H1 (cell line): ENCODE results near the gene GPC6. TPM values are rescaled to one million over a fixed set of nuclear protein-coding genes. Genes with fewer than 3 reads are reported as not detected.

ENCODE experiments used
- CTCF ChIA-PET: fragments of 300-600 bp; sonication (Branson Sonifier 250); formaldehyde crosslinking; loops from one replicate; lab custom pipeline; 2021; ENCODE audit not compliant: partially characterized antibody; lab: Charles Lee
- POLR2A ChIA-PET: fragments of 300-600 bp; sonication (Branson Sonifier 250); formaldehyde crosslinking; loops from one replicate; lab custom pipeline; 2021; ENCODE audit warnings: inconsistent platforms; ENCODE audit not compliant: partially characterized antibody; lab: Charles Lee
- DNase-seq, 2 experiments: peaks; one replicate each; pipeline versions ENCODE4 v3.0.0 to v3.0.0-alpha.2; 2010 to 2022; ENCODE audit warnings: low spot score in 2 of 2, low read depth in 1 of 2, mixed read lengths in 1 of 2
- FAIRE-seq: peaks from 2 replicates; lab custom pipeline; 2011; peaks lifted over from hg19 to GRCh38; lab: Jason Lieb, UNC
- H2AFZ ChIP-seq: 2 replicates; pipeline ENCODE4 v1.8.1; 2012; ENCODE audit warnings: low read length, inconsistent platforms
- H2AK5ac ChIP-seq: 2 replicates; pipeline ENCODE4 v1.6.1; 2013; ENCODE audit warnings: low read depth, low read length
- H2BK120ac ChIP-seq: replicated peaks from 2 replicates; pipeline ENCODE3; 2013; ENCODE audit warnings: low read depth, low read length, inconsistent platforms
- H2BK12ac ChIP-seq: 2 replicates; pipeline ENCODE4 v1.6.1; 2013; ENCODE audit warnings: low read depth, low read length
- H2BK15ac ChIP-seq: 2 replicates; pipeline ENCODE4 v1.6.1; 2013; ENCODE audit warnings: low read length
- H2BK20ac ChIP-seq: 2 replicates; pipeline ENCODE4 v1.6.1; 2013; ENCODE audit warnings: low read length
- H2BK5ac ChIP-seq: 2 replicates; pipeline ENCODE4 v1.6.1; 2013; ENCODE audit warnings: low read depth, low read length
- H3K14ac ChIP-seq: 2 replicates; pipeline ENCODE4 v1.6.1; 2013; ENCODE audit warnings: inconsistent platforms; ENCODE audit not compliant: insufficient read length
- H3K18ac ChIP-seq: 2 replicates; pipeline ENCODE4 v1.6.1; 2013; ENCODE audit warnings: low read length; ENCODE audit errors: extremely low read depth
- H3K23ac ChIP-seq: 2 replicates; pipeline ENCODE4 v1.6.1; 2013; ENCODE audit warnings: inconsistent platforms; ENCODE audit not compliant: insufficient read length
- H3K23me2 ChIP-seq: 2 replicates; pipeline ENCODE4 v1.6.1; 2013; ENCODE audit warnings: low read depth, low read length
- H3K27ac ChIP-seq: 2 replicates; pipeline ENCODE4 v1.6.1; 2011; ENCODE audit warnings: low read depth, low read length, inconsistent platforms
- H3K27me3 ChIP-seq, 4 experiments: replicated peaks in 1 of 4; 1 replicate in 1 of 4; 2 replicates in 3 of 4; pipeline versions ENCODE4 v1.6.1 to v1.8.1; 2011 to 2013; ENCODE audit warnings: low read length in 3 of 4, mild to moderate bottlenecking in 3 of 4, inconsistent platforms in 2 of 4, mixed read lengths in 2 of 4, moderate library complexity in 1 of 4; ENCODE audit not compliant: control insufficient read depth in 3 of 4, insufficient read depth in 3 of 4; ENCODE audit errors: extremely low read depth in 1 of 4
- H3K36me3 ChIP-seq, 4 experiments: 2 replicates each; pipeline versions ENCODE4 v1.6.1 to v1.8.1; 2011 to 2013; ENCODE audit warnings: mild to moderate bottlenecking in 4 of 4, low read length in 3 of 4, moderate library complexity in 2 of 4, control low read depth in 1 of 4, inconsistent platforms in 1 of 4; ENCODE audit not compliant: insufficient read depth in 4 of 4, control insufficient read depth in 2 of 4
- H3K4ac ChIP-seq: replicated peaks from 2 replicates; pipeline ENCODE3; 2013; ENCODE audit warnings: low read length, low read depth, mixed read lengths, inconsistent platforms; ENCODE audit not compliant: insufficient read length
- H3K4me1 ChIP-seq, 4 experiments: replicated peaks in 1 of 4; 1 replicate in 1 of 4; 2 replicates in 3 of 4; pipeline versions ENCODE4 v1.6.1 to v1.8.1; 2011 to 2013; ENCODE audit warnings: low read length in 3 of 4, inconsistent platforms in 2 of 4, mixed read lengths in 1 of 4; ENCODE audit not compliant: insufficient read depth in 4 of 4, control insufficient read depth in 3 of 4
- H3K4me2 ChIP-seq, 2 experiments: 2 replicates each; pipeline versions ENCODE4 v1.6.1 to v1.8.1; 2011 to 2013; ENCODE audit warnings: low read depth in 2 of 2, low read length in 2 of 2, control low read depth in 1 of 2, inconsistent platforms in 1 of 2, mild to moderate bottlenecking in 1 of 2; ENCODE audit not compliant: insufficient read depth in 1 of 2
- H3K4me3 ChIP-seq, 4 experiments: fragments of 200-600, 300-600 bp in 1 of 4; sonication (generic), shearing (Covaris generic), sonication (Bioruptor Twin) in 1 of 4; 2 replicates each; pipeline versions ENCODE4 v1.5.1 to v1.8.1; 2011 to 2016; ENCODE audit warnings: low read length in 4 of 4, low read depth in 3 of 4, control low read depth in 2 of 4, inconsistent platforms in 2 of 4, mild to moderate bottlenecking in 2 of 4, mixed read lengths in 1 of 4, moderate library complexity in 1 of 4; ENCODE audit not compliant: insufficient read depth in 2 of 4; ENCODE audit errors: extremely low read depth in 1 of 4
- H3K56ac ChIP-seq: replicated peaks from 2 replicates; pipeline ENCODE3; 2013; ENCODE audit warnings: low read depth, mild to moderate bottlenecking, mixed read lengths, low read length, inconsistent platforms; ENCODE audit not compliant: insufficient read length
- H3K79me1 ChIP-seq: 2 replicates; pipeline ENCODE4 v1.6.1; 2013; ENCODE audit warnings: low read depth, low read length, control low read depth
- H3K79me2 ChIP-seq, 2 experiments: 2 replicates each; pipeline versions ENCODE4 v1.6.1 to v1.8.1; 2012 to 2013; ENCODE audit warnings: low read length in 2 of 2, mild to moderate bottlenecking in 2 of 2, inconsistent platforms in 1 of 2; ENCODE audit not compliant: insufficient read depth in 2 of 2, control insufficient read depth in 1 of 2
- H3K9ac ChIP-seq, 4 experiments: replicated peaks in 1 of 4; 1 replicate in 1 of 4; 2 replicates in 3 of 4; pipeline versions ENCODE4 v1.6.1 to v1.8.1; 2011 to 2013; ENCODE audit warnings: low read depth in 3 of 4, low read length in 3 of 4, control low read depth in 2 of 4, mild to moderate bottlenecking in 2 of 4, moderate library complexity in 2 of 4, inconsistent platforms in 1 of 4; ENCODE audit errors: extremely low read depth in 1 of 4
- H3K9me3 ChIP-seq, 2 experiments: 2 replicates each; pipeline versions ENCODE4 v1.6.1 to v1.8.1; 2012 to 2013; ENCODE audit warnings: mild to moderate bottlenecking in 2 of 2, moderate library complexity in 2 of 2, control low read depth in 1 of 2, inconsistent platforms in 1 of 2, low read depth in 1 of 2, low read length in 1 of 2, mixed read lengths in 1 of 2; ENCODE audit not compliant: insufficient read depth in 2 of 2
- H4K20me1 ChIP-seq, 2 experiments: replicated peaks in 1 of 2; 2 replicates each; pipeline versions ENCODE3 to v1.8.1; 2011 to 2013; ENCODE audit warnings: inconsistent platforms in 2 of 2, low read length in 2 of 2, mild to moderate bottlenecking in 1 of 2; ENCODE audit not compliant: insufficient read depth in 2 of 2, control insufficient read depth in 1 of 2
- H4K5ac ChIP-seq: 2 replicates; pipeline ENCODE4 v1.6.1; 2013; ENCODE audit warnings: low read length, low read depth, mixed read lengths, inconsistent platforms; ENCODE audit not compliant: insufficient read length
- H4K8ac ChIP-seq: 2 replicates; pipeline ENCODE4 v1.8.0; 2013; ENCODE audit warnings: mild to moderate bottlenecking, moderate library complexity, low read length, inconsistent platforms; ENCODE audit not compliant: insufficient read depth; ENCODE audit errors: extremely low read depth
- H4K91ac ChIP-seq: replicated peaks from 2 replicates; pipeline ENCODE3; 2013; ENCODE audit warnings: low read length, mixed read lengths, inconsistent platforms; ENCODE audit not compliant: insufficient read length
- ASH2L ChIP-seq: fragments of 200-600, 300-600 bp; sonication (generic); IDR thresholded peaks from one replicate; pipeline ENCODE4 v1.7.1; 2017; ENCODE audit warnings: low read length
- EZH2 ChIP-seq: fragments of 200-600 bp; sonication (generic); IDR thresholded peaks from 2 replicates; pipeline ENCODE4 v1.7.1; 2012; ENCODE audit warnings: low read depth, mild to moderate bottlenecking, moderate library complexity, low read length, inconsistent platforms; ENCODE audit not compliant: severe bottlenecking
- KDM4A ChIP-seq: IDR thresholded peaks from one replicate; pipeline ENCODE4 v1.7.1; 2012; ENCODE audit warnings: low read depth, mild to moderate bottlenecking, moderate library complexity, low read length, inconsistent platforms; ENCODE audit not compliant: severe bottlenecking
- NANOG ChIP-seq: IDR thresholded peaks from 2 replicates; pipeline ENCODE4 v1.6.1; 2011; ENCODE audit warnings: low read length, low read depth, mild to moderate bottlenecking, inconsistent platforms; ENCODE audit not compliant: insufficient read depth, poor library complexity, severe bottlenecking
- RAD21 ChIP-seq, 2 experiments: IDR thresholded peaks in 1 of 2; conservative IDR thresholded peaks in 1 of 2; 2 replicates each; pipeline ENCODE4 v1.6.1; 2011; ENCODE audit warnings: low read depth in 2 of 2, low read length in 2 of 2, improper control_type of control experiment in 1 of 2, inconsistent platforms in 1 of 2, mild to moderate bottlenecking in 1 of 2, moderate library complexity in 1 of 2
- SIN3A ChIP-seq, 2 experiments: IDR thresholded peaks in 1 of 2; conservative IDR thresholded peaks in 1 of 2; 2 replicates each; pipeline ENCODE4 v1.6.1; 2011 to 2012; ENCODE audit warnings: low read length in 2 of 2, improper control_type of control experiment in 1 of 2, low read depth in 1 of 2, mild to moderate bottlenecking in 1 of 2
- SRF ChIP-seq: IDR thresholded peaks from 2 replicates; pipeline ENCODE4 v1.6.1; 2011; ENCODE audit warnings: mild to moderate bottlenecking, low read depth, low read length, moderate library complexity
- TAF1 ChIP-seq: IDR thresholded peaks from 2 replicates; pipeline ENCODE4 v1.6.1; 2011; ENCODE audit warnings: mild to moderate bottlenecking, low read depth, low read length
- TCF12 ChIP-seq: IDR thresholded peaks from 2 replicates; pipeline ENCODE4 v1.6.1; 2011; ENCODE audit warnings: low read depth, mild to moderate bottlenecking, low read length
- TEAD4 ChIP-seq: IDR thresholded peaks from 2 replicates; pipeline ENCODE4 v1.6.1; 2012; ENCODE audit warnings: low read depth, low read length, inconsistent platforms, mixed read lengths
- ZNF274 ChIP-seq: IDR thresholded peaks from 2 replicates; pipeline ENCODE4 v1.7.0; 2012; ENCODE audit warnings: low read length, borderline replicate concordance; ENCODE audit errors: extremely low read depth
- polyA plus RNA-seq, 7 experiments: library from polyadenylated mRNA; depleted of rRNA in 3 of 7; stranded (reverse) in 5 of 7; unstranded in 2 of 7; fragments of >200 nt in 5 of 7; fragments of 200-250 nt in 2 of 7; gene quantifications; 1 replicate in 5 of 7; 2 replicates in 1 of 7; 4 replicates in 1 of 7; pipeline versions ENCODE4 v1.2.1 to v1.2.3, GENCODE V29; 2011 to 2013; ENCODE audit warnings: missing spikeins in 2 of 7, mixed read lengths in 2 of 7
- total RNA-seq: library from RNA; stranded (reverse); fragmentation: NEBNext Ultra II Directional; extraction: Animal tissue kit (Norgen Biotek cat#: 25700); gene quantifications from 2 replicates; pipeline ENCODE4 v1.2.1, GENCODE V29; 2021
- TF ChIP-seq, protein P1 (sequence below): IDR thresholded peaks from 2 replicates; pipeline ENCODE4 v1.6.1; 2011; ENCODE audit warnings: low read depth, mild to moderate bottlenecking, low read length; ENCODE audit not compliant: insufficient read depth

GPC6 gene
- total and polyA plus RNA-seq, 2 of the 8 experiments (the other 6 are each of a cell fraction or from before 2014, with no cell fraction given) = 5.4 to 12.0 TPM

- Histone ChIP-seq H2BK5ac (no peak overlapping the region), H3K18ac (no peak overlapping the region)
- TF ChIP-seq ZNF274 = no peak
- TF ChIP-seq, protein P1, sequence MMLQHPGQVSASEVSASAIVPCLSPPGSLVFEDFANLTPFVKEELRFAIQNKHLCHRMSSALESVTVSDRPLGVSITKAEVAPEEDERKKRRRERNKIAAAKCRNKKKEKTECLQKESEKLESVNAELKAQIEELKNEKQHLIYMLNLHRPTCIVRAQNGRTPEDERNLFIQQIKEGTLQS = no peak
- no peak for TF ChIP-seq TCF12
- TF ChIP-seq SRF = no peak
- no peak for TF ChIP-seq KDM4A
- no peak for TF ChIP-seq EZH2
- TF ChIP-seq TAF1 = no peak
- TF ChIP-seq NANOG = no peak
- no peak for TF ChIP-seq TEAD4
- no peak for TF ChIP-seq RAD21 (IDR thresholded peaks at IDR 0.05 in 1 of 2, conservative IDR thresholded peaks at IDR 0.05 in 1 of 2; ENCODE audit: low read depth in 2 of 2, low read length in 2 of 2)
- no peak for TF ChIP-seq ASH2L
- no peak for TF ChIP-seq SIN3A (conservative IDR thresholded peaks at IDR 0.05 in 1 of 2, IDR thresholded peaks at IDR 0.05 in 1 of 2; ENCODE audit: low read depth in 1 of 2, low read length in 2 of 2)
- TF ChIP-seq, all 59 proteins: peak for 0
- no peaks in the 10 kb centered on the region for H3K79me1 ChIP-seq
- H3K36me3 ChIP-seq = no peaks in the 10 kb centered on the region
- H4K91ac ChIP-seq = no peak overlapping the region
- H3K4me1 ChIP-seq = 0 out of 7 replicates have a peak, but pooled peaks cover 0 to 2% (median 0%) of the 10 kb centered on the region in 4 experiments
- POLR2A ChIA-PET = no interaction called here
- no peak overlapping the region for H2BK20ac ChIP-seq
- no peak overlapping the region for H3K56ac ChIP-seq
- CTCF ChIA-PET = interaction anchor here (0.6 kb wide), 1 partner anchor 204 kb away, joined by 3 read pairs; no protein-coding TSS in a partner anchor
- H3K4ac ChIP-seq = no peak overlapping the region
- H3K79me2 ChIP-seq = no peaks in the 10 kb centered on the region; a peak in 1 of 4 replicates
- H3K9me3 ChIP-seq = no peaks in the 10 kb centered on the region
- DNase-seq (no peak), FAIRE-seq (no peak)
- no peak overlapping the region for H3K4me3 ChIP-seq
- no peak overlapping the region for H3K23ac ChIP-seq
- H2AK5ac ChIP-seq = no peak overlapping the region
- no peaks in the 10 kb centered on the region for H4K20me1 ChIP-seq
- H2BK120ac ChIP-seq = no peak overlapping the region
- H3K27me3 ChIP-seq = no peaks in the 10 kb centered on the region
- H2BK12ac ChIP-seq = no peak overlapping the region
- no peak overlapping the region for H3K9ac ChIP-seq
- no peak overlapping the region for H3K4me2 ChIP-seq
- no peak overlapping the region for H2BK15ac ChIP-seq
- no peak overlapping the region for H4K8ac ChIP-seq
- no peak overlapping the region for H2AFZ ChIP-seq
- no peak overlapping the region for H3K27ac ChIP-seq
- H3K14ac ChIP-seq = no peak overlapping the region
- no peak overlapping the region for H4K5ac ChIP-seq
- no peaks in the 10 kb centered on the region for H3K23me2 ChIP-seq
Measured at GRCh38 chr13:93955904-93956303, 729.3 kb downstream of the GPC6 start.
